HepG2 (cell line): ENCODE data around the gene RMRP. TPM values are rescaled to one million over a fixed set of nuclear protein-coding genes. Genes with fewer than 3 reads are reported as not detected.

Experiments
- ATAC-seq: fragments of 200-7000 bp; cut with Tn5 transposase; 3 replicates; pipeline ENCODE4 v1.9.1; 2020; ENCODE audit warnings: mild to moderate bottlenecking, moderate library complexity
- BruUV-seq: library from RNA; stranded (reverse); fragments of 400-500 nt; replicated peaks from 2 replicates; lab custom pipeline; 2021; lab: Mats Ljungman, UMichigan
- CTCF ChIA-PET: fragments of 300-600 bp; formaldehyde crosslinking; extraction: SDS; loops from one replicate; lab custom pipeline; 2021; ENCODE audit warnings: low total read pairs, inconsistent platforms, low intra/inter-chr PET ratio; lab: Yijun Ruan, JAX
- POLR2A ChIA-PET: fragments of 350-600 bp; sonication (Branson Sonifier 250); formaldehyde crosslinking; loops from one replicate; lab custom pipeline; 2020; ENCODE audit warnings: antibody characterized with exemption, inconsistent platforms; lab: Yijun Ruan, JAX
- DNase-seq: peaks from one replicate; pipeline ENCODE4 v3.0.0-alpha.2; 2015; ENCODE audit warnings: low spot score
- FAIRE-seq: peaks from 3 replicates; lab custom pipeline; 2011; peaks lifted over from hg19 to GRCh38; lab: Jason Lieb, UNC
- H2AFZ ChIP-seq: one replicate; pipeline ENCODE4 v1.6.1; 2011; ENCODE audit warnings: low read length, inconsistent platforms
- H3K27ac ChIP-seq: fragments of 300-600 bp; 3 replicates; pipeline ENCODE4 v1.8.0; 2011; ENCODE audit warnings: mixed run types, mild to moderate bottlenecking, mixed read lengths, low read length, inconsistent platforms; ENCODE audit not compliant: insufficient read depth; ENCODE audit errors: extremely low read length
- H3K27me3 ChIP-seq, 2 experiments: fragments of 200-600 bp in 1 of 2; 2 replicates in 1 of 2; 3 replicates in 1 of 2; pipeline versions ENCODE4 v1.6.0 to v1.8.0; 2011; ENCODE audit warnings: low read length in 2 of 2, mild to moderate bottlenecking in 2 of 2, moderate library complexity in 2 of 2, inconsistent platforms in 1 of 2; ENCODE audit not compliant: insufficient read depth in 2 of 2, control insufficient read depth in 1 of 2
- H3K36me3 ChIP-seq, 2 experiments: fragments of 200-600 bp in 1 of 2; replicated peaks in 1 of 2; 2 replicates in 1 of 2; 3 replicates in 1 of 2; pipeline versions ENCODE4 v1.5.1 to v1.8.0; 2011; ENCODE audit warnings: low read length in 2 of 2, inconsistent platforms in 1 of 2; ENCODE audit not compliant: insufficient read depth in 2 of 2, control insufficient read depth in 1 of 2
- H3K4me1 ChIP-seq: 2 replicates; pipeline ENCODE4 v1.5.1; 2012; ENCODE audit warnings: low read length, inconsistent platforms; ENCODE audit not compliant: insufficient read depth
- H3K4me2 ChIP-seq: 2 replicates; pipeline ENCODE4 v1.6.0; 2011; ENCODE audit warnings: low read depth, low read length, inconsistent platforms
- H3K4me3 ChIP-seq, 3 experiments: fragments of 200-600 bp in 1 of 3; sonication (generic), shearing (Covaris generic) in 1 of 3; replicated peaks in 1 of 3; 2 replicates each; pipeline ENCODE4 v1.5.1; 2011 to 2016; ENCODE audit warnings: low read length in 3 of 3, inconsistent platforms in 2 of 3, low read depth in 2 of 3, mild to moderate bottlenecking in 2 of 3, control low read depth in 1 of 3, mixed read lengths in 1 of 3; ENCODE audit not compliant: insufficient read depth in 1 of 3
- H3K79me2 ChIP-seq: one replicate; pipeline ENCODE4 v1.6.1; 2011; ENCODE audit warnings: low read length, inconsistent platforms; ENCODE audit not compliant: insufficient read depth
- H3K9ac ChIP-seq: 2 replicates; pipeline ENCODE4 v1.6.0; 2011; ENCODE audit warnings: mild to moderate bottlenecking, low read depth, low read length, inconsistent platforms; ENCODE audit not compliant: insufficient read depth
- H3K9me3 ChIP-seq: 2 replicates; pipeline ENCODE4 v1.5.1; 2012; ENCODE audit warnings: mild to moderate bottlenecking, low read length
- H4K20me1 ChIP-seq: 2 replicates; pipeline ENCODE4 v1.6.0; 2011; ENCODE audit warnings: inconsistent platforms, mild to moderate bottlenecking, low read length, moderate library complexity; ENCODE audit not compliant: insufficient read depth
- EED ChIP-seq: sonication (generic); formaldehyde crosslinking; IDR thresholded peaks from 2 replicates; pipeline ENCODE4 v1.5.0; 2020; ENCODE audit warnings: mild to moderate bottlenecking, missing genetic modification reagents
- FOXK1 ChIP-seq: sonication (generic); formaldehyde crosslinking; IDR thresholded peaks from 2 replicates; pipeline ENCODE4 v1.4.0; 2020; ENCODE audit warnings: low read depth, missing genetic modification reagents, borderline replicate concordance
- GFI1 ChIP-seq: sonication (generic); formaldehyde crosslinking; IDR thresholded peaks from 2 replicates; pipeline ENCODE4 v1.5.0; 2020; ENCODE audit warnings: missing genetic modification reagents, mild to moderate bottlenecking, borderline replicate concordance
- MATR3 ChIP-seq: sonication (generic); formaldehyde crosslinking; IDR thresholded peaks from 2 replicates; pipeline ENCODE4 v1.4.0; 2020; ENCODE audit warnings: missing genetic modification reagents
- RAD51 ChIP-seq: fragments of 450-650 bp; IDR thresholded peaks from 2 replicates; pipeline ENCODE4 v1.6.1; 2016; ENCODE audit warnings: borderline replicate concordance
- SOX6 ChIP-seq, 2 experiments: fragments of 450-650 bp in 1 of 2; sonication (generic) in 1 of 2; formaldehyde crosslinking in 1 of 2; IDR thresholded peaks; 2 replicates each; pipeline versions ENCODE4 v1.4.0 to v1.6.1; 2017 to 2020; ENCODE audit warnings: antibody characterized with exemption in 1 of 2, mild to moderate bottlenecking in 1 of 2, missing genetic modification reagents in 1 of 2
- TGIF2 ChIP-seq: IDR thresholded peaks from 2 replicates; pipeline ENCODE4 v1.6.1; 2016; ENCODE audit warnings: control low read depth, missing compliant biosample characterization
- ZFP41 ChIP-seq: sonication (generic); formaldehyde crosslinking; IDR thresholded peaks from 2 replicates; pipeline ENCODE4 v1.4.0; 2020; ENCODE audit warnings: mild to moderate bottlenecking, missing genetic modification reagents, borderline replicate concordance
- ZNF3 ChIP-seq: IDR thresholded peaks from 2 replicates; pipeline ENCODE4 v1.7.0; 2017; ENCODE audit warnings: inconsistent platforms
- ZNF570 ChIP-seq: sonication (generic); formaldehyde crosslinking; IDR thresholded peaks from 2 replicates; pipeline ENCODE4 v1.4.0; 2020; ENCODE audit warnings: mild to moderate bottlenecking, missing genetic modification reagents, borderline replicate concordance
- ZNF614 ChIP-seq: IDR thresholded peaks from 2 replicates; pipeline ENCODE4 v1.6.1; 2018; ENCODE audit warnings: missing biosample characterization, missing genetic modification reagents, inconsistent platforms, borderline replicate concordance
- ZNF713 ChIP-seq: sonication (generic); formaldehyde crosslinking; IDR thresholded peaks from 2 replicates; pipeline ENCODE4 v1.4.0; 2020; ENCODE audit warnings: mild to moderate bottlenecking, missing genetic modification reagents
- WGBS: methylation state at CpG from one replicate; pipeline ENCODE4 v1.1.6; 2017; ENCODE audit warnings: low lambda C conversion rate; 5-methylcytosine and 5-hydroxymethylcytosine counted together
- in situ Hi-C: cut with HindIII; loops from 2 replicates; pipeline ENCODE4 v1.10.0; 2017; ENCODE audit warnings: low pct_unique_long_range_greater_than_20kb; ENCODE audit not compliant: extremely low pct_ligation_motif_present
- intact Hi-C: fragments of 100-400 bp; cut with micrococcal nuclease; formaldehyde crosslinking; loops from one replicate; pipeline ENCODE4 v1.10.0; 2022; ENCODE audit not compliant: unreplicated experiment
- polyA plus RNA-seq, 8 experiments: library from polyadenylated mRNA; depleted of rRNA in 3 of 8; stranded (reverse) in 7 of 8; unstranded in 1 of 8; fragments of >200 nt; fragmentation: Illumina TruSeq in 4 of 8; extraction: Trizol in 4 of 8; gene quantifications; 2 replicates each; pipeline versions ENCODE4 v1.2.1 to v1.2.3, GENCODE V29; 2011 to 2016; ENCODE audit warnings: low read depth in 4 of 8, missing spikeins in 1 of 8, mixed read lengths in 1 of 8; ENCODE audit not compliant: insufficient read depth in 1 of 8
- total RNA-seq, 5 experiments: library from RNA; depleted of rRNA; stranded (reverse); fragments of >200 nt; fragmentation: Illumina TruSeq; extraction: Trizol; gene quantifications; 2 replicates each; pipeline ENCODE4 v1.2.3, GENCODE V29; 2016; ENCODE audit warnings: low read depth in 1 of 5
- TF ChIP-seq, protein P1 (sequence below): sonication (generic); formaldehyde crosslinking; IDR thresholded peaks from 2 replicates; pipeline ENCODE4 v1.4.0; 2020; ENCODE audit warnings: missing genetic modification reagents
- TF ChIP-seq, protein P2 (sequence below): sonication (generic); formaldehyde crosslinking; IDR thresholded peaks from 2 replicates; pipeline ENCODE4 v1.4.0; 2020; ENCODE audit warnings: missing genetic modification reagents, low read depth, mild to moderate bottlenecking, borderline replicate concordance
- TF ChIP-seq, protein P3 (sequence below): sonication (generic); formaldehyde crosslinking; IDR thresholded peaks from 2 replicates; pipeline ENCODE4 v1.5.1; 2020; ENCODE audit warnings: mild to moderate bottlenecking, missing genetic modification reagents, moderate library complexity
- TF ChIP-seq, protein P4 (sequence below): IDR thresholded peaks from 2 replicates; pipeline ENCODE4 v1.6.1; 2016; ENCODE audit warnings: low read depth

The RMRP gene
- total and polyA plus RNA-seq, 2 of the 13 experiments (the other 11 are each of a cell fraction or from before 2014, with no cell fraction given): 51.4 to 4,025 TPM

DNA sequence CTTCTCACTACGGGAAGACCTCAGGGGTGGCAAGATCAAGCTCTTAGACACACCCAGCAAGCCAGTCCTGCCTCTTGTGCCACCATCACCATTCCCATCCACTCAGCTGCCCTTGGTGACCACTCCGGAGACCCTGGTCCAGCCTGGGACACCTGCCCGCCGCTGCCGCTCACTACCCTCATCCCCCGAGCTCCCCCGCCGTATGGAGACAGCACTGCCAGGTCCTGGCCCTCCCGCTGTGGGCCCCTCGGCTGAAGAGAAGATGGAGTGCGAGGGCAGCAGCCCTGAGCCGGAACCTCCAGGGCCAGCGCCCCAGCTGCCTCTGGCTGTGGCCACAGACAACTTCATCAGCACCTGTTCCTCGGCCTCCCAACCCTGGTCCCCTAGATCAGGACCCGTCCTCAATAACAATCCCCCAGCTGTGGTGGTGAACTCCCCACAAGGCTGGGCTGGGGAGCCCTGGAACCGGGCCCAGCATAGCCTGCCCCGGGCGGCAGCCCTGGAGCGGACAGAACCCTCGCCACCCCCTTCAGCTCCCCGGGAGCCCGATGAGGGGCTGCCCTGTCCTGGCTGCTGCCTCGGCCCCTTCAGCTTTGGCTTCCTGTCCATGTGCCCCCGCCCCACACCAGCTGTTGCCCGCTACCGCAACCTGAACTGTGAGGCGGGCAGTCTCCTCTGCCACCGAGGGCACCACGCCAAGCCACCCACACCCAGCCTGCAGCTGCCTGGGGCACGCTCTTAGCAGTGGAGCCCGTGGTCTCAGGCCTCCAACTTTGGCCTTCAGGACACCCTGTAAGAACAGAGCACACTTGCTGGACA lies 48.6 kb downstream of the RMRP start:
- ChIA-PET CTCF (no interaction called here), POLR2A (no interaction called here)
- Histone ChIP-seq H3K4me2 (no peak overlapping the region), H3K9me3 (no peaks in the 10 kb centered on the region), H3K9ac (no peak overlapping the region), H3K27ac (no peak overlapping the region), H3K4me1 (peaks cover 12% of the 10 kb centered on the region), H3K79me2 (peaks cover 4% of the 10 kb centered on the region), H3K36me3 (peaks cover 3 to 14% of the 10 kb centered on the region in 2 experiments; a peak in 3 of 5 replicates), H3K27me3 (peaks cover 0 to 7% of the 10 kb centered on the region in 2 experiments; a peak in 3 of 5 replicates), H2AFZ (no peak overlapping the region), H4K20me1 (no peaks in the 10 kb centered on the region; the same call in 1 of the 2 replicates), H3K4me3 (no peak overlapping the region)
- FAIRE-seq (no peak), DNase-seq (no peak), ATAC-seq (no peak)
- intact Hi-C loops: no loop called here
- 97% methylated on average over 19 of the region's 31 CpGs for WGBS
- in situ Hi-C loops: no loop called here
- no TSS peak for BruUV-seq
- TF ChIP-seq MATR3 (CRISPR knock-in tag) (no peak), ZNF570 (CRISPR knock-in tag) (no peak), RAD51 (no peak), ZNF614 (no peak), TGIF2 (no peak), EED (CRISPR knock-in tag) (no peak), ZNF3 (CRISPR knock-in tag) (no peak), FOXK1 (no peak), SOX6 (IDR thresholded peaks at IDR 0.05) (no peak), SOX6 (CRISPR knock-in tag; IDR thresholded peaks at IDR 0.05) (no peak), ZFP41 (CRISPR knock-in tag) (no peak), ZNF713 (CRISPR knock-in tag) (no peak), GFI1 (CRISPR knock-in tag) (no peak)
- TF ChIP-seq, protein P1, sequence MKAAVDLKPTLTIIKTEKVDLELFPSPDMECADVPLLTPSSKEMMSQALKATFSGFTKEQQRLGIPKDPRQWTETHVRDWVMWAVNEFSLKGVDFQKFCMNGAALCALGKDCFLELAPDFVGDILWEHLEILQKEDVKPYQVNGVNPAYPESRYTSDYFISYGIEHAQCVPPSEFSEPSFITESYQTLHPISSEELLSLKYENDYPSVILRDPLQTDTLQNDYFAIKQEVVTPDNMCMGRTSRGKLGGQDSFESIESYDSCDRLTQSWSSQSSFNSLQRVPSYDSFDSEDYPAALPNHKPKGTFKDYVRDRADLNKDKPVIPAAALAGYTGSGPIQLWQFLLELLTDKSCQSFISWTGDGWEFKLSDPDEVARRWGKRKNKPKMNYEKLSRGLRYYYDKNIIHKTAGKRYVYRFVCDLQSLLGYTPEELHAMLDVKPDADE (CRISPR knock-in tag): no peak
- TF ChIP-seq, protein P2, sequence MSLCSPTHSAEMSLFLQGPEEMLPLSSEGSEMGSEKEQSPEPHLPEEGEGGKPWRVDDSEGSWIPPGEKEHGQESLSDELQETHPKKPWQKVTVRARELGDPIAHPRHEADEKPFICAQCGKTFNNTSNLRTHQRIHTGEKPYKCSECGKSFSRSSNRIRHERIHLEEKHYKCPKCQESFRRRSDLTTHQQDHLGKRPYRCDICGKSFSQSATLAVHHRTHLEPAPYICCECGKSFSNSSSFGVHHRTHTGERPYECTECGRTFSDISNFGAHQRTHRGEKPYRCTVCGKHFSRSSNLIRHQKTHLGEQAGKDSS (CRISPR knock-in tag): no peak
- TF ChIP-seq, protein P3, sequence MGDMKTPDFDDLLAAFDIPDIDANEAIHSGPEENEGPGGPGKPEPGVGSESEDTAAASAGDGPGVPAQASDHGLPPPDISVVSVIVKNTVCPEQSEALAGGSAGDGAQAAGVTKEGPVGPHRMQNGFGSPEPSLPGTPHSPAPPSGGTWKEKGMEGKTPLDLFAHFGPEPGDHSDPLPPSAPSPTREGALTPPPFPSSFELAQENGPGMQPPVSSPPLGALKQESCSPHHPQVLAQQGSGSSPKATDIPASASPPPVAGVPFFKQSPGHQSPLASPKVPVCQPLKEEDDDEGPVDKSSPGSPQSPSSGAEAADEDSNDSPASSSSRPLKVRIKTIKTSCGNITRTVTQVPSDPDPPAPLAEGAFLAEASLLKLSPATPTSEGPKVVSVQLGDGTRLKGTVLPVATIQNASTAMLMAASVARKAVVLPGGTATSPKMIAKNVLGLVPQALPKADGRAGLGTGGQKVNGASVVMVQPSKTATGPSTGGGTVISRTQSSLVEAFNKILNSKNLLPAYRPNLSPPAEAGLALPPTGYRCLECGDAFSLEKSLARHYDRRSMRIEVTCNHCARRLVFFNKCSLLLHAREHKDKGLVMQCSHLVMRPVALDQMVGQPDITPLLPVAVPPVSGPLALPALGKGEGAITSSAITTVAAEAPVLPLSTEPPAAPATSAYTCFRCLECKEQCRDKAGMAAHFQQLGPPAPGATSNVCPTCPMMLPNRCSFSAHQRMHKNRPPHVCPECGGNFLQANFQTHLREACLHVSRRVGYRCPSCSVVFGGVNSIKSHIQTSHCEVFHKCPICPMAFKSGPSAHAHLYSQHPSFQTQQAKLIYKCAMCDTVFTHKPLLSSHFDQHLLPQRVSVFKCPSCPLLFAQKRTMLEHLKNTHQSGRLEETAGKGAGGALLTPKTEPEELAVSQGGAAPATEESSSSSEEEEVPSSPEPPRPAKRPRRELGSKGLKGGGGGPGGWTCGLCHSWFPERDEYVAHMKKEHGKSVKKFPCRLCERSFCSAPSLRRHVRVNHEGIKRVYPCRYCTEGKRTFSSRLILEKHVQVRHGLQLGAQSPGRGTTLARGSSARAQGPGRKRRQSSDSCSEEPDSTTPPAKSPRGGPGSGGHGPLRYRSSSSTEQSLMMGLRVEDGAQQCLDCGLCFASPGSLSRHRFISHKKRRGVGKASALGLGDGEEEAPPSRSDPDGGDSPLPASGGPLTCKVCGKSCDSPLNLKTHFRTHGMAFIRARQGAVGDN (CRISPR knock-in tag): no peak
- TF ChIP-seq, protein P4, sequence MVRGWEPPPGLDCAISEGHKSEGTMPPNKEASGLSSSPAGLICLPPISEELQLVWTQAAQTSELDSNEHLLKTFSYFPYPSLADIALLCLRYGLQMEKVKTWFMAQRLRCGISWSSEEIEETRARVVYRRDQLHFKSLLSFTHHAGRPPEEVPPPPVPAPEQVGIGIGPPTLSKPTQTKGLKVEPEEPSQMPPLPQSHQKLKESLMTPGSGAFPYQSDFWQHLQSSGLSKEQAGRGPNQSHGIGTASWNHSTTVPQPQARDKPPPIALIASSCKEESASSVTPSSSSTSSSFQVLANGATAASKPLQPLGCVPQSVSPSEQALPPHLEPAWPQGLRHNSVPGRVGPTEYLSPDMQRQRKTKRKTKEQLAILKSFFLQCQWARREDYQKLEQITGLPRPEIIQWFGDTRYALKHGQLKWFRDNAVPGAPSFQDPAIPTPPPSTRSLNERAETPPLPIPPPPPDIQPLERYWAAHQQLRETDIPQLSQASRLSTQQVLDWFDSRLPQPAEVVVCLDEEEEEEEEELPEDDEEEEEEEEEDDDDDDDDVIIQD (CRISPR knock-in tag): no peak
